Measurements from ENCODE around the gene USP14.

GRCh38 chr18:227902-228301 lies 69.5 kb downstream of the USP14 start:
- TF ChIP-seq CTCF (IDR thresholded peaks at IDR 0.05) (no peak), POLR2A (IDR thresholded peaks at IDR 0.05; ENCODE audit: low read depth) (no peak), EP300 (IDR thresholded peaks at IDR 0.05) (no peak)

Measured in esophagus muscularis mucosa (tissue), 4 donors.